NCI-H1436 treated with DMSO at 0.1 percent for 48 hours (cell line): ENCODE measurements around the gene AKAP3.

ENCODE experiments used
- DNase-seq: peaks from one replicate; lab custom pipeline; 2025; lab: John Stamatoyannopoulos, UW

The AKAP3 gene

DNA sequence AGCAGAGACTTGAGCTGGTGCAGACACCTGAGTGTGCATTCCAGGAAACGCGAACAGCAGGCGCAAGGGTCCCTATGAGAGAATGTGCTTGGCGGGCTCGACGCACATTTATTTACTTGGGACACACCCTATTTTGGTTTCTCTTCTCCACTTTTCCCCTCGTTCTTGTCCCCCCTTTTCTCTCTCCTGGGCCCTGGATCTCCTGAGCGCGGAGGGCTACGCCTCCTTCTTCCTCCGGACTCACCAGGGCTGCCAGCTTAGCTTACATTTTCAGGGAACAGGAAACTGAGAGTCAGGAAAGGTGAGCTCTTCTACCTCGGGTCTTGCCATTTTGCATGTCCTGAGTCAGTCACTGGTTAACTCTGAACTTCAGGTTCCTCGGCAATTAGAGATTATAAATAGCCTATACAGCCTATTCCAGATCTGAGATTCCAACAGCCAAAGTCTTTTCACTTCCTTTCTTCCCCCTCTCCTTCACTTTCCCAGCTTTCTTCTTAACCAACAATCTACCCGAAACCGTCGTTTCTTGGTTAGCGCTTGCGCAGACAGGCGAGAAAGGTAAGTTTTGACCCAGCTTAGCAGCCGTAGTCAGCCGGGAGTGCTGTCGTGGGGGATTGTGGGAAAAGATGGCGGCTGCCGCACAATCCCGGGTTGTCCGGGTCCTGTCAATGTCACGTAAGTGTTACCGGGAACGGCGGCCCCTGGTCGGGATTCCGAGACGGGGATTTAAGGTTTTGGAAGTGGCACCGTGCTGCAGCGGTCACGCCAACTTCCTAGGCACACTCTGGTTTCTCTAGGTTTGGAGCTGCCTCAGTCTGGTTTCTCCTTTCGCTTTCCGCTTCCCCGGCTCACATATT is at the start of gene AKAP3, which contains the start of gene NDUFA9:
Gene AKAP3, minus strand, starts transcription at position 551 of the 857 bp plus-strand sequence. CDS start 10,855 bp downstream, outside the sequence.
Gene NDUFA9, plus strand, starts transcription at position 614 of the 857 bp plus-strand sequence. Its CDS starts 13 bp downstream, at position 627.
- DNase-seq, result peak; percentile 14

DNA sequence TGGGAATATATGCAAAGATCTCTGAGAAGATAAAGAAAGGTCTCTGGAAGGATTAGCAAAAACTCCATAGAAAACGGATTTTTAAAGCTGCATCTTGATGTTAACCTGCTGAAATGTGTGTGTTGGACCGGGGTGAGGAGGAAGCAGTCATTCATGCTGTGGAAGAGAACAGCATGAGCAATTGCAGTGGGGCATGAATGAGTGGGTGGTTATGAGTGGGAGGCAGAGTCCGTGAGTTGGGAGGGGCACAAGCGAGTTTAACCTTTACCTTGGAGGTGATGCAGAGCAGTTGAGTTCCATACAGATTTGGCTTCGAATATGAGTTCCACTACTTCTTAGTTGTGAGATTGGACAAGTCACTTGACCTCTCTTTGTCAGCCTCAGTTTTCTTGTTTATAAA is 41.9 kb upstream of the AKAP3 start:
- no peak for DNase-seq

DNA sequence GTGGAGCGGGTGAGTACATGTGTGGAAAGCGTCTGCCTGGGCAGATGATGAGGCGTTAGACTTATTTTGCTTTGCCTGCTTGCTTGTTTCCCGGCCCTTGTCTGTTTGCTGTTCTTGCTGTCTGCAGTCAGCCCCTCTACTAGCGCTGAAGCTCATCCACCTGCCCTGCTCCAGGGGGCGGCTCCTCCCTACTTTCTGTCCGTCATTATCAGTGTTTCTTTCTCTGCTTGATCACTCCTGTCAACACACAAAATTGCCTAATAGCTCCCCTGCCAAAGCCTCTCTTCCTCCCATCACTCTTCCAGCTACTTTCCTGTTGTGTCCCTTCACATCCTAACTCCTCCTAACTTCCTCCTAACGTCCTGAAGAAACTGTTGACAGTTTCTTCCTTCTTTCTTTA is 36.5 kb upstream of the AKAP3 start:
- no peak for DNase-seq

DNA sequence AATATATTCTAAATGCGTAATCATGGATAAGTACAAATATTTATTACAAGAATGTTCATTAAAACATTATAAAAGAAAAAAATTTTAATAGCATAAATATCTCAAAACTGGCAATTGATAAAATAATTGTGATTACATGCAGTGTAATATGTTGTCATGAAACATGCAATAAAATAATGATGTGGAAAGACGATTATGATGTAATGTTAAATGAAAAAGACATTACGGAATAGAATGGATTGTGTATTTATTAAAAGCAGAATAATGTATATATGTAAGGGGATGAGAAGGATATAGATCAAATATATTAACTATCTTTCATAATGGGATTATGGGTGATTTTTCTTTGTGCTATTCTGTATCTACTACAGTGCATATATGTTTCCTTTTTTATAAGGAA is 32.9 kb upstream of the AKAP3 start:
- DNase-seq, result no peak

DNA sequence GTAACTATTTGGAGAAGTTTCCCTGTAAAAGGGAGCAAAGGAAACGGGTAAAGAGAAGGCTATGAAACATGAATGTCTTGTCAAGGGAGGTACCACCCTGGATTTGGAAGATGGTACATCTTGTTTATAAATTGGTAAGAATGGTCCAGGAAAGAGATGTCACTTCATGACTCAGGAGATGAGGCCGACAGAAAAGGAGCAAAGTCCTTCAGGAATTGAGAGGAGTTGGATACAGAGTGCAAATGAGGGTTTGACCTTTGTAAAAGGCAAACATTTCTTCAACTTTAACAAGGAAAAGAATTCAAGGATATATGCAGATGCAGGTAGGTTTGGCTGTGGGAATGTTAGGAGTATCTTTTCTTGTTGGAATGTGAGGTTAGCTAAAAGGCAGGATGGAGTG is 30.9 kb upstream of the AKAP3 start:
- DNase-seq, result no peak

DNA sequence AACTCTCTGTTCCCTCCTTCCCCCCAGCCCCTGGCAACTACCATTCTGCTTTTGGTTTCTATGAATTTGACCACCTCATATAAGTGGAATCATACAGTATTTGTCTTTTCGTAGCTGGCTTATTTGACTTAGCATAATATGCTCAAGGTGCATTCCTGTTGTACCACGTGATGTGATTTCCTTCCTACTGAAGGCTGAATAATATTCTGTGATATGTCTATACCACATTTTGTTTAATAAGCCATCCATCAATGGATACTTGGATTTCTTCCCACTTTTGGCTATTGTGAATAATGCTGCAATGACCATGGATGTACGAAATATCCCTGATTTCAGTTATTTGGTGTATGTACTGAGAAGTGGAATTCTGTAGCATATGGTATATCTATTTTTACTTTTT is 16.4 kb upstream of the AKAP3 start:
- DNase-seq, result no peak

DNA sequence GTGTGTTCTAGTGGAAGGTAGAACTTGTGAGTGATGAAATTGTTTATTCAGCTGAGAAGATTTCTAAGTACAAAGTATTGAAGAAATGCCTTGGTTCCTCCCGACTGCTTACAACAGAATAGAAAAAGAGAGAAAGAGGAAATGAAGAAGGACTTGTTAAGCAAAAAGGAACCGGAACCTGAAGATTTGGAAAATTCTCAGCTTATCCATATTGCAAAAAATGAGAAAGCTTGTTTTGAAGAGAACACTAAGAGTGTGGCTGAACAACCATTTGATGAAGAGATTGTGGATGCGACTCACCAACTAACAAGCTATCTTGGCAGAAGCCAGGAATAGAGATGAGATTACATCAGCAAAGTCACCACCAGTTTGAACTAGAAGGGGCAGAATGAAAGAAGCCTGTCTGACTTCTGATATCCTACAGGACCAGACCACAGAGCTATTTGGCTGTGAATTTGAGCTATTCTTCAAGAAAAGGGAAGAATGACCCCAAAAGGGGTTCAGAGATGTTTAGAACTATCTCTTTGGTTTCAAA is 15.2 kb upstream of the AKAP3 start:
- DNase-seq, result no peak

DNA sequence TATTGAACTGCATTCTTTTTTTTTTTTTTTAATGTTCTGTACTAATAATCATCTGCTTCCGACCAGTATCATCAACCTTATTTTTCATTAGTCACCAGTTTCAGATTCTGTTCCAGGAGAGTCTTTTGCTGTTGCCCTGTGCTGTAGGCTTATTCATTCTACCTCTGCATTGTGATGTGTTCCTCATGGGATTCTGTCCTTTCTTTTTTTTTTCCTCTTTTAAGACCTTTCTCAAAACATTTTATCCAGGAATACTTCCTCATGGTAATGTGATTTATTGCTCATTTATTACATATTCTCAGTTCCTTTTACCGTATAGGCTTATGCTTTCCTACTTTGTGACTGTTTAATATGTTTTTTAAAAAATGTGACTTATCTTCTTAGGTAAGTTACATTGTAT is 4.8 kb upstream of the AKAP3 start:
- DNase-seq, result no peak

DNA sequence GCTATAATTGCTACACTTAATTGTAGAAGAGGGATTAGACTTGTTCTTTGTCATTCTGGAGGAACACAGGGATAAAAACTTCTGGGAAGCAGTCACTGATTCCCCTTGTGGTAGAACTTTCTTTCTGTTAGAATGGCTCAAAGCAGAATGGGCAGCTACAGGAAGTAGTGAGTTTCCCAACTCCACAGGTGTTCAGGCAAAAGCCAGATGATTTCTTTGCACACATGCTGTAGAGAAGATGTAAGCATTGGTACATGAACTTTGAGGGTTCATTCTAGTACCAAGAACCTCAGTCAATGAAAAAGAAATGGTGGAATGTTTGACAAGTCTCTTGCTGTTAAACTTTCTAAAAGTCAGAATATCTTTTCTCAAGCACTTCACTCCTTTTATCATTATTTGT is 4.4 kb upstream of the AKAP3 start:
- no peak for DNase-seq

DNA sequence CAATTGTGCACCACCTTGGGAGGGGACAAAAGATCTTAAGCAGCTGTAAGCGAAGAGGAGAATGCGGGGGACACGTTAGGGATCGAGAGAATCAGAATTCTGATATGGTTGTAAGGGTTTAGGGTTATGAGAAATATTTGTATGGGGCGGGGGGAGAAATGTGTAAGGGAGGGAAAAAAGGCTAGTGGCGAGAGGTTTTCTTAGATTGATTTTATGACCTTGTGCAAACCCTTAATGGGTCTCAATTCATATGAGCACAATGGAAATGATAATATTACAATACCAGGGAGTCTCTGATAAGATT is 459 bp upstream of the AKAP3 start:
- DNase-seq, result no peak

DNA sequence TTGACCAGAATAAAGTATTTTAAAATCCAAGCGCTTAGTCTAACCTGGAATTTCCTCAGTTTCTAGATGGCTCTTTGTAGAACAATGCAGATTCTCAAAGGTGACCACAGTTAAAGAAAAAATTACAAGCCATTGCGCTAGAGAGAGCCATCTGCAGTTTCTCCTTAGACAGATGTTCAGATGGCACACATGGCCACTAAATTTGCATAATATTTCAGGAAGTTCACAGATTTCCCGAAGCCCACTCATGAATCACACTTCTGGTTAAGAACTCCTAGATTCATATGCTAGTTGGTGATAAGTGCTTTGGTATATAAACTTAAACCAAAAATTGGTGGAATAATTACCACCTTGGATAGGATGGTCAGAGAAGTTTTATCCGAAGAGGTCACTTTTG is 749 bp downstream of the AKAP3 start:
- no peak for DNase-seq

DNA sequence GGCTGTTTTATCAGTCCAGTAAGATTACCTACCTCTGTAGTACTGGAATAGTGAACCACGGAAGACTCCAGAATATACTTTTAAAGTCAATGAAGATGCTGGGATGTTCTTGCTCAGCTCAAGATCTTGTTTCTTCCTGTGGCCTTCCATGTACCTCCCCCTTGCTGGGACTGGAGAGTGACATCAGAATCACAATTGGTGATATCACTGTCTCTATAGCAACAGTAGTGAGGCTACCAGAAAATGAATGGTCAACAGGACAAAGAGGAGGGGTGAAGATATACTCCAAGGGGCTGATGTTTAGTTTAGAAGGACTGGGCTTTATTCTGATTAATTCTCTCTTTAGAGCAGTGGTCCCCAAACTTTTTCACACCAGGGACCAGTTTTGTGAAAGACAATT is 3.8 kb downstream of the AKAP3 start:
- no peak for DNase-seq

DNA sequence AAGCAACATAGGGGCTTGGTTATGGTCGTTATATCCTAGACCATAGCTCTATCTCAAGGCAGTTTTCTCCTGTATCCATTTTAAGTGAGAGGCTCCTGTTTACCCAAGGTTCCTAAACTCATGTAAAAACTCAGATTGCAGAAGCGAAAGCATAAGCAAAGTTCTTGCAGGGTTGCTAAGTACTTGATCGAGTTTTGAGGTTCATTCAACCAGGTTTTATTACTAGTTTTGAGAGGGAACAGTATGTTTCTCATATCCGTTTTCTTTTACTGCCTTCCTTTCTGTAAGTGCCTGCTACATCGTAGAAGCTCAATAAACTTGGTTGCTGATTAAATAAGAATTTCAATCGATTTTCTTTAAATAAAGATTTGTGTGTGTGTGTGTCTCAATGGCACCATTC is 5.1 kb downstream of the AKAP3 start:
- no peak for DNase-seq

DNA sequence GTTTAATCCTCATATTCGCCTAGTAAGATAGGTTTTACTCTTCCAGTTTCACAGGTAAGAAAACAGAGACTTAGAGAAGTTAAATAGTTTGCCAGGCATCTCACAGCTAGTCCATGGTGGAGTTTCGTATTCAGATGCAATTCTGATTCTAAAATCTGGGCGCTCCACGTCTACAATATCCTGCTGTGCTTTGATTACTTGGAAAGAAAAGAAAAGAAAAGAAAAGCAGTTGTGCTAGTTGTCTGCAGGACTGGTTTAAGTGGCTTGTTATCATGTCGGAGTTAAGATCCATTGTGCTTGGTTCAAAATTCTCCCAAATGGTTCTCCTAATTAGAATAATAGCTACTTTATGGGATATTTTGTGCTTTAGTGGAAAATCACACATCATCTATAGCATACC is 18.6 kb downstream of the AKAP3 start:
- no peak for DNase-seq

DNA sequence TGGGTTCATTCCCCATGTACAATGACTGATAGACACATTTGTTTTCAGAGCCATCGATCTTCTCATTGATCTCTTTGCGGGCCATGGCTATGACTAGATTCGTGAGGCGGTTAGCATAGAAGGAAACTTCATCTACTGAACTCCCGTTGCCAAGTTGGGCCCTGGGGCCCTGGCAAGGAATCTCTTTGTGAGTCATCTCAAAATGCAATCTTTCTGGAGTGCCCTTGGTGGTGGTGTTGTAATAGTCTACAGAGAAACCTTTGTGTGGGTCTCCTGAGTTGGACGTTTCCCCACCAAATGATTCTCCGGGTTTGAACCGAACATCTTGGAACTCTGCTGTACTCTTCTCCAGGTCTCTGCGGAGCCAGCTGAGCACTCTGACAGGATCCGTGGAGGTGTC is 20.4 kb downstream of the AKAP3 start:
- DNase-seq, result no peak

DNA sequence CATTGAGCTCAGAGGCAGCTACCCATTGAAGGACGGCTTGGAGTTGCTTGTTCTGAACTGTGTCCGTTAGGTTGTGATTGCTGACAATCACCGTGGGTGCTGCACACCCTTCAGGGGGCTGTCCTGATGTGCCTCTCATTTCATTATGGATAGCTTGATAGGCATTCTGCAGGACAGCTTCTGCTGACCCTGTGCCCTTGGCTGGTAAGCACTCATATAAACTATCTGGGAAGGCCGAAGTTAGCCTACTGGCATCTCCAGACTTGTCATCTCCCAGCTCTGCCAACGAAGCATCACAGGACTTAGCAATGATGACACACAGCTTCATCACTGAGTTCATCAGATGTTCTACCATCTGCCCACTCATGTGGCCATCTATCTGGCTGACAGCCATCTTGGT is 22.3 kb downstream of the AKAP3 start:
- DNase-seq, result no peak

DNA sequence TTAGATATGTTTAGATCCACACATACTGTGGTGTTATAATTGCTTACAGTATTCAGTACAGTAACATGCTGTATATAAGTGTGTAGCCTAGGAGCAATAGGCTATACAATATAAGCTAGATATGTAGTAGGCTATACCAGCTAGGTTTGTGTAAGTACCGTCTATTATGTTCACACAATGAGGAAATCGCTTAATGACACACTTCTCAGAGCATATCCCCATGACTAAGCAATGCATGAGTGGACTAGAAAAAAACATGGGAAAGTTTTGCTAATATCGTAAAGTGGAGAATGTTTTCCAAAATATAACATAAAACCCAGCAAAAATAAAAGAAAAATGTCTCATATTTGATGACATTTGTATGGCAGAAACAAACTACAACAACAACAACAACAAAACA is 27.3 kb downstream of the AKAP3 start:
- no peak for DNase-seq

DNA sequence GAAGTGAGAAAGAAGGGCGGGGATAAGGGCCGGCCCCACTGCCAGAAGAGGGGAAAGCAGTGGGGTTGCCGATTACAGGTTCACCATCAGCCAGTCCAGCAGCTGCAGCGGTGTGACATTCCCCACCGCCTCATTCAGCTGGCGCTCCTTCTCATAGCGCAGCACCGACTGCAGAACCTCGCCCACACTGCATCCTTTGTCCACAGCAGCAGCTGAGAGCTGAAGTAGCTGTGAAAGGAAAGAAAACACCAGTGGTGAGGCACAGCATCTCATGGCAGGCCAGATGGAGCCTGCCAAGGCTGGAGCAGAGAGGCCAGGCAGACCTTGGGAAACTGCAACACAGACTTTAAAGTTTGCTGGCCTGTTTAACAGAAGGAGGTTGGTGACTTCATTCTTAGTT is 33.2 kb downstream of the AKAP3 start:
- no peak for DNase-seq

DNA sequence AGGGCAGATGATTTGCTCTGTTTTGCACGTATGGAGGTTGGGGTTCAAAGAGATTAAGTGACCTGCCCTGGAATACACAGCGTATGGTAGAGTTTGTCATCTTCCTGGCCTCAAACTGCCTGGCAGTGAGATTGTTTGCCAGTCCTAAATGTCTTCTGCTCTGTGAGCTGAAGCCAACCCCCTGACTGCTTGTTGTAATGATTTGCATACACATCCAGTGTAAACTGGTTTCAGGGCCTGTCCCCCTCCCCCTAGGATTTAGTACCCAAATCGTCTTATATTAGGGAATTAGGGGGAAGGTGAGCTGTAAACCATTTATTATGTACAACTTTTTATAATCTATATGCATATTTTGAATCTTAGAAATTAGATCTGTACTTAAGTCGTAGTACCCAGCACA is 38.4 kb downstream of the AKAP3 start:
- DNase-seq, result no peak

DNA sequence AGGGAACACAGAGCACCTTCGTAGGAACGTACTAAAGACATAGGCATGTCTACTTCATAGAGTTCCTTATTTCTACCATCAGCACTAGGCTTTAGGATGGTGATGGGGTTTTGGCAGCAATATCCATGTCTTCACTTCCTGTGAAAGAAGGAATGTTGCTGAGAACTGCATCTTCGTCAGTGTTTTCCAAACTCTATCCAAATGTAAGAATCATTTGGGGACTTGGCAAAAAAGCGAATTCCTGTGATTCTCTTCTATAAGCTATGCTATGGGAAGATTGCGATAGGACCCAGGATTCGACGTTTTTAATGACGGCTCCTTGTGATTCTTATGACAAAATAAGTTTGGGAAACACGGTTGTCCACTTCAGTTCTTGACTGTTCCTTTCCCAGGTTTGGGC is 39.8 kb downstream of the AKAP3 start:
- no peak for DNase-seq

DNA sequence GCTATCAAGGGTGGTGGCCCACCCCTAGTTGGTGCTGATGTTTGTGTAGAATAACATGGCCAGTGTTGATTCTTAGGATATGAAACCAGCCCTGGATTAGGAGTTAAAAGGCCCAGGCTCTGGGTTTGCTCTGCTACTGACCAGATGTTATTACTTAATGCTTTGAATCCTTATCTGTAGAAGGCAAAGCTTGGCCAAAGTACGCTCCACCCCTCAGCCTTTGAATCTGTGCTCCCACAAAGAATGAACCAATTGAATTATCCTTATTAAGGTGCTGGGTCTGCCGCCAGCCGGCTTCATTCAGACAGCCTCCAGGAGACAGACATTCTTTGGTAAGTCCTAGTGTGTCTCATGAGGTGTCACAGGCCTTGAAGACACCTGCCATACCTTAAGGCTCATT is 41.8 kb downstream of the AKAP3 start:
- no peak for DNase-seq

DNA sequence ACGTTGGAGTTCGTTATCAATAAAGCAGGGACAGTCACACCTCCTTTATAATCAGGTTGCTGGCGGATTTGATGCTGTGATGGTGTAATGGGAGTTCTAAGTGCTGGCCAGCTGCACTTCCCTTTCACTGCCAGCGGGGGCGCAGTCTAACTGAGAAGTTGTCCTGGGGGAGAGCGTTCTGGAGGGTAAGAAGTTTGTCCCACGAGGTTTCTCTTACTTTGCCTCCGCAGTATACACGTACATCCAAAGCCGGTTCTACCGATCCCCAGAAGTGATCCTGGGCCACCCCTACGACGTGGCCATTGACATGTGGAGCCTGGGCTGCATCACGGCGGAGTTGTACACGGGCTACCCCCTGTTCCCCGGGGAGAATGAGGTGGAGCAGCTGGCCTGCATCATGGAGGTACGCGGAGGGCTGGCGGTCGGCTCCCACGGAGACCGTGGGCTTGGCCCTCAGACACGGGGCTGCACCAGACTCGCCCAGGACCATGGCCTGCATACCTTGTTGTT is 44.1 kb downstream of the AKAP3 start:
- peak; percentile 27 for DNase-seq

DNA sequence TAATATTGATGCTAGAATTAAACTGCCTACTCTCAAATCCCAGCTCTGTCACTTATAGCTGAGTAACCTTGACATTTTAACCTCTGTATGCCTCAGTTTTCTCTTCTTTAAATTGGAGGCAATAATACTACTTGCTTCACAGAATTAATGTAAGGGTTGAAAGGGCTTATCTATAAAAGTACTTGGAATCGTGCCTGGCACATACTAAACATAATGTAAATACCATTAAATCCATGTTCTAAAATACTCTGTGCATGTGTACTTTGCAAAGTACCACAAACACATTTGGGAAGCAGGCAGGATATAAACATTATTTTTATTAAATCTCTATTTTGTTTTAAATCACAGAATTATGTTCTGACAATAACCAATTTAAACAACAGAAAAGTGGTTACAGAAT is 44.9 kb downstream of the AKAP3 start:
- no peak for DNase-seq

DNA sequence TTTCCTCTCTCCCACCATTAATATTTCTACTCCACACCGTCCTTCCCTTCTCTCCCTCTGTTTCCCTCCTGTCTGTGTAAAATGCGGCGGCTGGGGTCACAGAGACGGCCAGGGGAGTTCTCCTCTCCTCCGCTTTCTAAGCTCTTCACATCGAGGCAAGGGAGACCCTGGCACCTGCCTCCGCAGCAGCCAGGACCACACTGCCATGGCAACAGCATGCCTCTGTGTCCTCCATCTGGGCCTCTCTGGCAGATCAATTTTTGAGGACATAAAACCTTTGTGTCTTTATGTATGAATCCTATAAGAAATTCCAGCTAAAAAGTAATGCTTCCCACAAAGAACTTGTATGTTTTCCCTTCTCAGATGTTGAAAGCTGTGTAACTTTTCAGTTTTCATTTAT is 45.4 kb downstream of the AKAP3 start:
- DNase-seq, result no peak
